Caco-2 (cell line): ENCODE data around the gene CNOT2. TPM values are rescaled to one million over a fixed set of nuclear protein-coding genes. Genes with fewer than 3 reads are reported as not detected.

Experiments
- BruUV-seq: library from RNA; stranded (reverse); fragments of 400-500 nt; replicated peaks from 2 replicates; lab custom pipeline; 2021; lab: Mats Ljungman, UMichigan
- CTCF ChIA-PET: fragments of 300-600 bp; sonication (Branson Sonifier 250); formaldehyde crosslinking; loops from one replicate; lab custom pipeline; 2022; ENCODE audit warnings: antibody characterized with exemption; lab: Charles Lee
- POLR2A ChIA-PET: fragments of 300-600 bp; sonication (Branson Sonifier 250); formaldehyde crosslinking; loops from one replicate; lab custom pipeline; 2022; ENCODE audit warnings: antibody characterized with exemption; lab: Charles Lee
- DNase-seq, 2 experiments: peaks; one replicate each; pipeline versions ENCODE4 v3.0.0 to v3.0.0-alpha.2; 2020 to 2022
- H3K27me3 ChIP-seq: replicated peaks from 2 replicates; pipeline ENCODE4 v1.6.0; 2011; ENCODE audit warnings: low read length; ENCODE audit not compliant: control insufficient read depth, insufficient read depth
- H3K36me3 ChIP-seq: 2 replicates; pipeline ENCODE4 v1.5.1; 2011; ENCODE audit warnings: low read length; ENCODE audit not compliant: control insufficient read depth, insufficient read depth
- H3K4me1 ChIP-seq: fragments of 250-450 bp; sonication (Bioruptor Pico); 2 replicates; pipeline ENCODE4 v1.5.1; 2020; ENCODE audit warnings: mild to moderate bottlenecking
- H3K4me3 ChIP-seq: 2 replicates; pipeline ENCODE4 v1.5.1; 2011; ENCODE audit warnings: low read depth, mild to moderate bottlenecking, control low read depth, low read length
- H3K9me3 ChIP-seq: fragments of 250-450 bp; sonication (Bioruptor Pico); 2 replicates; pipeline ENCODE4 v1.5.1; 2020; ENCODE audit warnings: mild to moderate bottlenecking, moderate library complexity
- H3K27ac Mint-ChIP-seq: one replicate; pipeline ENCODE4 v1.8.0; 2022; ENCODE audit warnings: mixed read lengths; ENCODE audit not compliant: unreplicated experiment
- H3K27me3 Mint-ChIP-seq: one replicate; pipeline ENCODE4 v1.8.0; 2022; ENCODE audit warnings: mixed read lengths; ENCODE audit not compliant: insufficient read depth, unreplicated experiment
- H3K36me3 Mint-ChIP-seq: one replicate; pipeline ENCODE4 v1.8.0; 2022; ENCODE audit warnings: mild to moderate bottlenecking, mixed read lengths; ENCODE audit not compliant: insufficient read depth, unreplicated experiment
- H3K4me1 Mint-ChIP-seq: one replicate; pipeline ENCODE4 v1.8.0; 2022; ENCODE audit warnings: low read depth, mixed read lengths; ENCODE audit not compliant: unreplicated experiment
- H3K4me3 Mint-ChIP-seq: one replicate; pipeline ENCODE4 v1.8.0; 2022; ENCODE audit warnings: mild to moderate bottlenecking, moderate library complexity, mixed read lengths; ENCODE audit not compliant: unreplicated experiment
- H3K9me3 Mint-ChIP-seq: one replicate; pipeline ENCODE4 v1.8.0; 2022; ENCODE audit warnings: mixed read lengths; ENCODE audit not compliant: unreplicated experiment
- CTCF ChIP-seq, 2 experiments: fragments of 200-600 bp in 1 of 2; IDR thresholded peaks; 1 replicate in 1 of 2; 2 replicates in 1 of 2; pipeline versions ENCODE4 v1.5.1 to v1.8.0; 2011 to 2022; ENCODE audit warnings: antibody characterized with exemption in 1 of 2, control low read depth in 1 of 2, inconsistent platforms in 1 of 2, low read depth in 1 of 2, low read length in 1 of 2, mild to moderate bottlenecking in 1 of 2, moderate library complexity in 1 of 2; ENCODE audit not compliant: insufficient read depth in 1 of 2, severe bottlenecking in 1 of 2, unreplicated experiment in 1 of 2
- intact Hi-C: fragments of 100-400 bp; cut with micrococcal nuclease; formaldehyde crosslinking; loops from one replicate; pipeline ENCODE4 v1.10.0; 2022; ENCODE audit not compliant: unreplicated experiment
- total RNA-seq: library from RNA; stranded (reverse); gene quantifications from 2 replicates; pipeline ENCODE4 v1.2.3, GENCODE V29; 2022

The CNOT2 gene
- total RNA-seq, 1 experiment from 2014 or later: 83.5 TPM

- no peak for TF ChIP-seq CTCF (IDR thresholded peaks at IDR 0.05; ENCODE audit: insufficient read depth in 1 of 2, low read depth in 1 of 2, low read length in 1 of 2, severe bottlenecking in 1 of 2, unreplicated experiment in 1 of 2)
- Mint-ChIP-seq H3K27me3 (no peaks in the 10 kb centered on the region), H3K9me3 (no peaks in the 10 kb centered on the region), H3K27ac (no peak overlapping the region), H3K36me3 (peaks cover 8% of the 10 kb centered on the region), H3K4me3 (no peak overlapping the region), H3K4me1 (peaks cover 22% of the 10 kb centered on the region)
- H3K4me3 ChIP-seq: no peak overlapping the region
- no peaks in the 10 kb centered on the region for H3K36me3 ChIP-seq
- DNase-seq: no peak
- no peaks in the 10 kb centered on the region for H3K27me3 ChIP-seq
- CTCF ChIA-PET: no interaction called here
- intact Hi-C loops: no loop called here
- peaks cover 15% of the 10 kb centered on the region for H3K4me1 ChIP-seq
- BruUV-seq: no TSS peak
- POLR2A ChIA-PET: no interaction called here
- H3K9me3 ChIP-seq: no peaks in the 10 kb centered on the region
Observed at GRCh38 chr12:70268972-70269371, 25.7 kb downstream of the CNOT2 start.

GRCh38 chr12:70270108-70270507, 26.9 kb downstream of the CNOT2 start:
- no peak for DNase-seq
- Mint-ChIP-seq H3K4me3 (no peak overlapping the region), H3K9me3 (no peaks in the 10 kb centered on the region), H3K4me1 (peaks cover 28% of the 10 kb centered on the region), H3K27ac (no peak overlapping the region), H3K27me3 (no peaks in the 10 kb centered on the region), H3K36me3 (peaks cover 4% of the 10 kb centered on the region)
- ChIA-PET POLR2A (no interaction called here), CTCF (no interaction called here)
- peaks cover 15% of the 10 kb centered on the region for H3K4me1 ChIP-seq
- BruUV-seq: no TSS peak
- TF ChIP-seq CTCF (IDR thresholded peaks at IDR 0.05; ENCODE audit: insufficient read depth in 1 of 2, low read depth in 1 of 2, low read length in 1 of 2, severe bottlenecking in 1 of 2, unreplicated experiment in 1 of 2): no peak
- no peak overlapping the region for H3K4me3 ChIP-seq
- no peaks in the 10 kb centered on the region for H3K27me3 ChIP-seq
- H3K9me3 ChIP-seq: no peaks in the 10 kb centered on the region
- intact Hi-C loops: no loop called here
- no peaks in the 10 kb centered on the region for H3K36me3 ChIP-seq

DNA sequence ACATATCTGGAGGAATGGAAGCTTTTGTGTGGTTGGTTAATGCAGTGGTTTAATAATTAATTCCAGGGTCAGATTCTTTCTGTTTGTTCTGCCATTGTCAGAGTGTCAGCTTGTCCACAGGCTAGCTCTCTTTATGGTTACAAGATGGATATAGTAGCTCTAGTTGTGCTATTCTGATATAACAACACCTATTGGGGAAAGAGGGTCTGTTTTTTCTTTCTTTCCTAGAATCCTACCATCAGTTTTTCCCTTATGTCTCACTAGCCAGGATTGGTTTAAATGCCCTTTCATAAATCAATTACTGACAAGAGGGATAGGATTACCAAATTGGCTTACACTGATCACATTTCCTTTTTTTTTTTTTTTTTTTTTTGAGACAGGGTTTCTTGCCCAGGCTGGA, 27.8 kb downstream of the CNOT2 start:
- no peaks in the 10 kb centered on the region for H3K27me3 ChIP-seq
- Mint-ChIP-seq H3K4me1 (peaks cover 29% of the 10 kb centered on the region), H3K36me3 (peaks cover 4% of the 10 kb centered on the region), H3K27me3 (no peaks in the 10 kb centered on the region), H3K27ac (peak overlapping the region; percentile 41), H3K4me3 (peak overlapping the region; percentile 27), H3K9me3 (no peaks in the 10 kb centered on the region)
- no peaks in the 10 kb centered on the region for H3K9me3 ChIP-seq
- peak in 1 of 2 experiments; percentile 42 for DNase-seq
- ChIA-PET POLR2A (no interaction called here), CTCF (no interaction called here)
- H3K36me3 ChIP-seq: no peaks in the 10 kb centered on the region
- BruUV-seq: no TSS peak
- H3K4me3 ChIP-seq: no peak overlapping the region
- H3K4me1 ChIP-seq: peaks cover 15% of the 10 kb centered on the region
- TF ChIP-seq CTCF (IDR thresholded peaks at IDR 0.05; ENCODE audit: insufficient read depth in 1 of 2, low read depth in 1 of 2, low read length in 1 of 2, severe bottlenecking in 1 of 2, unreplicated experiment in 1 of 2): no peak
- intact Hi-C loops: no loop called here
